ENCODE results near the gene IMPDH2. TPM values are rescaled to one million over a fixed set of nuclear protein-coding genes. Genes with fewer than 3 reads are reported as not detected.
"Not testable (repeated sequence)": the region's sequence is repeated elsewhere in the genome, so short reads cannot be mapped to it uniquely, and the experiment has no call there.

The IMPDH2 gene
- total and polyA plus RNA-seq, 2 donors = 85.7 to 208 TPM

DNA sequence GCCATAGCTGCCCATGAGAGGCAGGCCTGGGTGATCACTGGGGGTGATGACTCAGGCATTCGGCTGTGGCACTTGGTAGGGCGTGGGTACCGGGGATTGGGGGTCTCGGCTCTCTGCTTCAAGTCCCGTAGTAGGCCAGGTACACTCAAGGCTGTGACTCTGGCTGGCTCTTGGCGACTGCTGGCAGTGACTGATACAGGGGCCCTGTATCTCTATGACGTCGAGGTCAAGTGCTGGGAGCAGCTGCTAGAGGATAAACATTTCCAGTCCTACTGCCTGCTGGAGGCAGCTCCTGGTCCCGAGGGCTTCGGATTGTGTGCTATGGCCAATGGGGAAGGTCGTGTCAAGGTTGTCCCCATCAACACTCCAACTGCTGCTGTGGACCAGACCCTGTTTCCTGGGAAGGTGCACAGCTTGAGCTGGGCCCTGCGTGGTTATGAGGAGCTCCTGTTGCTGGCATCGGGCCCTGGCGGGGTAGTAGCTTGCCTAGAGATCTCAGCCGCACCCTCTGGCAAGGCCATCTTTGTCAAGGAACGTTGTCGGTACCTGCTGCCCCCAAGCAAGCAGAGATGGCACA is 16.7 kb downstream of the IMPDH2 start:
- H3K27me3 ChIP-seq (ENCODE audit: control insufficient read depth in 2 of 2, insufficient read depth in 1 of 2, low read length in 1 of 2) = peaks cover 0 to 4% of the 10 kb centered on the region in 2 donors
- no peak overlapping the region for H3K4me3 ChIP-seq (ENCODE audit: low read length in 2 of 2)
- peaks cover 0 to under 1% of the 10 kb centered on the region in 2 donors for H3K9me3 ChIP-seq (ENCODE audit: control insufficient read depth in 2 of 2, insufficient read depth in 1 of 2, low read length in 1 of 2)
- no peak overlapping the region for H3K27ac ChIP-seq (ENCODE audit: low read depth in 1 of 2, low read length in 1 of 2)
- peaks cover 3 to 21% of the 10 kb centered on the region in 2 donors for H3K4me1 ChIP-seq (ENCODE audit: control insufficient read depth in 2 of 2, insufficient read depth in 2 of 2, low read length in 2 of 2)
- H3K36me3 ChIP-seq (ENCODE audit: control insufficient read depth in 2 of 2, insufficient read depth in 2 of 2, low read length in 1 of 2) = peaks cover 53 to 59% of the 10 kb centered on the region in 2 donors
- DNase-seq (ENCODE audit: low read depth in 6 of 9, low spot score in 9 of 9) = no peak
- 97% methylated on average over 17 of the region's 17 CpGs for WGBS

DNA sequence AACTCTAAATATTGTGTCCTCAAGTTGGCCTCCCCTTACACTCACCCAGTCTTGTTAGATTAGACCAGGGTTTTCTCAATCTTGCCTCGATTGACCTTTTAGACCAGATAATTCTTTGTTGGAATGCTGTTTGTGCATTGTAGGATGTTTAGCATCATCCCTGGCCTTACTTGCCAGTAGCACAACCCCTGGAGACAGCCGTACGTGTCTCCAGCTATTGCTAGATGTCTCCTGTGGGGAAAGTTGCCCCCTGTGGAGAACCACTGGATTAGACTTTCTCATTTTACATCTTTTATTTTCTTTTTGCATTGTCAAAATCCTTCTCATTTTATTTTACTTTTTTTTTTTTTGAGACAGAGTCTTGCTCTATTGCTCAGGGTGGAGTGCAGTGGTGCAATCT is 19.8 kb downstream of the IMPDH2 start:
- H3K4me1 ChIP-seq (ENCODE audit: control insufficient read depth in 2 of 2, insufficient read depth in 2 of 2, low read length in 2 of 2) = peaks cover 3 to 19% of the 10 kb centered on the region in 2 donors
- H3K27me3 ChIP-seq (ENCODE audit: control insufficient read depth in 2 of 2, insufficient read depth in 1 of 2, low read length in 1 of 2) = no peaks in the 10 kb centered on the region
- DNase-seq (ENCODE audit: low read depth in 6 of 9, low spot score in 9 of 9) = no peak
- H3K27ac ChIP-seq (ENCODE audit: low read depth in 1 of 2, low read length in 1 of 2) = no peak overlapping the region
- H3K4me3 ChIP-seq (ENCODE audit: low read length in 2 of 2) = no peak overlapping the region
- peaks cover 0 to 4% of the 10 kb centered on the region in 2 donors for H3K9me3 ChIP-seq (ENCODE audit: control insufficient read depth in 2 of 2, insufficient read depth in 1 of 2, low read length in 1 of 2)
- peaks cover 32 to 35% of the 10 kb centered on the region in 2 donors for H3K36me3 ChIP-seq (ENCODE audit: control insufficient read depth in 2 of 2, insufficient read depth in 2 of 2, low read length in 1 of 2)
- 97% methylated on average over 3 of the region's 3 CpGs for WGBS

DNA sequence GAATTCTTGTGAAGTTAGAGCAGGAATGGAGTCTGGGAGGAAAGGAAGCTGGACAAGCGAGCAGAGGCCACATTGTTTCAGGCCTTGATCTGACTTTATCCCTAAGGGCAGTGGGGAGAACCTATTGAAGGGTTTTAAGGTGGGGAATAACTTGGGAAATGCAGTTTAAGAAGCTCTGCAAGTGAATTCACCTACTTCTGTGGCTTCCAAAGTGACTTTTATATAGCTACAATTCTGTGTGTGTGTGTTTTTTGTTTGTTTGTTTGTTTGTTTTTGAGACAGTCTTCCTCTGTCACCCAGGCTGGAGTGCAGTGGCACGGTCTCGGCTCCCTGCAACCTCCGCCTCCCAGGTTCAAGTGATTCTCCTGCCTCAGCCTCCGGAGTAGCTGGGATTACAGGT is 20.6 kb downstream of the IMPDH2 start:
- H3K4me3 ChIP-seq (ENCODE audit: low read length in 2 of 2); DNase-seq (ENCODE audit: low read depth in 6 of 9, low spot score in 9 of 9); H3K9me3 ChIP-seq (ENCODE audit: control insufficient read depth in 2 of 2, insufficient read depth in 1 of 2, low read length in 1 of 2); H3K27me3 ChIP-seq (ENCODE audit: control insufficient read depth in 2 of 2, insufficient read depth in 1 of 2, low read length in 1 of 2): not testable (repeated sequence)
- peaks cover 3 to 19% of the 10 kb centered on the region in 2 donors for H3K4me1 ChIP-seq (ENCODE audit: control insufficient read depth in 2 of 2, insufficient read depth in 2 of 2, low read length in 2 of 2)
- peaks cover 25 to 27% of the 10 kb centered on the region in 2 donors for H3K36me3 ChIP-seq (ENCODE audit: control insufficient read depth in 2 of 2, insufficient read depth in 2 of 2, low read length in 1 of 2)
- peak overlapping the region in 1 of 2 donors; percentile 39 for H3K27ac ChIP-seq (ENCODE audit: low read depth in 1 of 2, low read length in 1 of 2)
- WGBS = 96% methylated on average over 5 of the region's 5 CpGs

DNA sequence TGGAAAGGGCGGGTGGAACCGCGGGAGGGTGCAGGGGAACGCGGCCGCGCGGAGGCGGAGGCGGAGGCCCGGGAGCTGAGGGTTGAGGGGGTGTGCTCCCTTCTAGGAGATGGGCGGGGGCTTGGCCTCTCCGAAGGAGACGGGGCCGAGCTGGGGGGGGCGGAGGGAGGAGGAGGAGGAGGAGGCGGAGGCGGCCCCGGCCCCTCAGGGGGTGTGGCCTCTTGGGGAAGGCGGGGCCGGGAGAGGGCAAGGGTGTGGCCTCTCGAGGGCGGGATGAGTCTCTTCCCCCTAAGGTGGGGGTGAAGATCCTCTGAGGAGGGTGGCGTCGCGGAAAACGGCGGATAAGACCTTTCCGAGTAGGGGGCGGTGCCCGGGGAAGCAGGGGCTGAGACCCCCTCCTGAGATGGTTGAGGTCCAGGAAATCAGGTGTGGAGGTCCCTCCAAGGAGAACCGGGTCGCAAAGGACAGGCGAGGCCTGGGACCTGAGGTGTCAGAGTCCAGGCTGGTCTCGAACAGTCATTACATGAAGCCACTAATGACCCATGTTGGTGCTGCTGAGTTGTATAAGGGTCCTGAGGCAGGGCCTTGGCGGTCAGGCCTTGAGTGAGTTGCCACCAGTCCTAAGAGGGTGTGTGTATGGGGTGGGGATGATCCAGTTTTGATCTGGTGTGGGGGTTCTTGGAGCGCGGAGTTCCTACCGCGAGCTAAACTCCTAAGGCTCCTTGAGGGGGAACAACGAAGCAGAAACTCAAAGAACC is 21.2 kb downstream of the IMPDH2 start:
- peak in 8 of 9 donors; percentile 61 to 92 (median 84) for DNase-seq (ENCODE audit: low read depth in 6 of 9, low spot score in 9 of 9)
- Histone ChIP-seq H3K4me1 (ENCODE audit: control insufficient read depth in 2 of 2, insufficient read depth in 2 of 2, low read length in 2 of 2) (peaks cover 3 to 21% of the 10 kb centered on the region in 2 donors), H3K4me3 (ENCODE audit: low read length in 2 of 2) (peak overlapping the region; percentile 71 to 96), H3K27me3 (ENCODE audit: control insufficient read depth in 2 of 2, insufficient read depth in 1 of 2, low read length in 1 of 2) (no peaks in the 10 kb centered on the region), H3K36me3 (ENCODE audit: control insufficient read depth in 2 of 2, insufficient read depth in 2 of 2, low read length in 1 of 2) (peaks cover 18 to 20% of the 10 kb centered on the region in 2 donors), H3K27ac (ENCODE audit: low read depth in 1 of 2, low read length in 1 of 2) (peak overlapping the region; percentile 92 to 98), H3K9me3 (ENCODE audit: control insufficient read depth in 2 of 2, insufficient read depth in 1 of 2, low read length in 1 of 2) (peaks cover 0 to 4% of the 10 kb centered on the region in 2 donors)
- WGBS = 22% methylated on average over 41 of the region's 41 CpGs

DNA sequence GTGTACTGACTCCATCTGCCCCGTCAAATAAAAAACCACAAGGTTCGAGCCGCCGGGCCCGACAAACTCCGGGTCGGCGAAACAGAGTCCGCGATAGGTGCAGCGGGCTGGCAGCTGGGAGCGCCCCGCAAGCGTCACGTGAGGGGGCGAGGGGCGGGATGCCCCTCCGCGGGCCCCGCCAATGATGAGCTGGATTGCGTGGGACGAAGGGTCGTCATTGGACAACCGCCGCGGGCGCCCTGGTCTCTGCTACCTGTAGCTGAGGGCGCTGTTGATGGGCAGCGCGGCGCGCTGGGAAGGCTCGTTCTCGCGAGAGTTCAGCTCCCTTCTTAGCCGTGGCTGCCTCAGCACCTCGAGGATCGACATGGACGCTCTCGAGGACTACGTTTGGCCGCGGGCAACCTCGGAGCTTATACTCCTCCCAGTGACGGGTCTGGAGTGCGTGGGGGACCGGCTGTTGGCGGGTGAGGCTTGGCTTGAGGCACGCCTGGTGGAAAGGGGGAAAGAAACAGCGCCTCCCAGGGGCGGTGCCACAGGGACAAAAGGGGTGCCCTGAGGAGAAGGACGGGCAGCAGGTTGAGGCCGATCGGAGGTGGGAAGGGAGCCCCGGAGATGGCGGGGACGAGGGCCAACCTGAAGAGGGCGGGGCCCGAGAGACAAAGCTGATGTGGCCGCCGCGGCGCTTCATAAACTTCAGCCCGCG is 22.0 kb downstream of the IMPDH2 start, which contains the start of gene WDR6:
Gene WDR6, plus strand, starts transcription at position 324 of the 703 bp plus-strand sequence. Its CDS starts 41 bp downstream, at position 365.
- Histone ChIP-seq H3K4me3 (ENCODE audit: low read length in 2 of 2) (peak within 1 kb of the TSS; percentile 71 to 96), H3K9me3 (ENCODE audit: control insufficient read depth in 2 of 2, insufficient read depth in 1 of 2, low read length in 1 of 2) (peaks cover 0 to 4% of the 10 kb centered on the region in 2 donors), H3K27ac (ENCODE audit: low read depth in 1 of 2, low read length in 1 of 2) (peak within 1 kb of the TSS; percentile 92 to 98), H3K4me1 (ENCODE audit: control insufficient read depth in 2 of 2, insufficient read depth in 2 of 2, low read length in 2 of 2) (peaks cover 3 to 25% of the 10 kb centered on the region in 2 donors), H3K36me3 (ENCODE audit: control insufficient read depth in 2 of 2, insufficient read depth in 2 of 2, low read length in 1 of 2) (peaks cover 11 to 13% of the 10 kb centered on the region in 2 donors), H3K27me3 (ENCODE audit: control insufficient read depth in 2 of 2, insufficient read depth in 1 of 2, low read length in 1 of 2) (no peaks in the 10 kb centered on the region)
- peak; percentile 92 to 98 (median 95) for DNase-seq (ENCODE audit: low read depth in 6 of 9, low spot score in 9 of 9)
- WGBS = under 1% methylated on average over 65 of the region's 65 CpGs

DNA sequence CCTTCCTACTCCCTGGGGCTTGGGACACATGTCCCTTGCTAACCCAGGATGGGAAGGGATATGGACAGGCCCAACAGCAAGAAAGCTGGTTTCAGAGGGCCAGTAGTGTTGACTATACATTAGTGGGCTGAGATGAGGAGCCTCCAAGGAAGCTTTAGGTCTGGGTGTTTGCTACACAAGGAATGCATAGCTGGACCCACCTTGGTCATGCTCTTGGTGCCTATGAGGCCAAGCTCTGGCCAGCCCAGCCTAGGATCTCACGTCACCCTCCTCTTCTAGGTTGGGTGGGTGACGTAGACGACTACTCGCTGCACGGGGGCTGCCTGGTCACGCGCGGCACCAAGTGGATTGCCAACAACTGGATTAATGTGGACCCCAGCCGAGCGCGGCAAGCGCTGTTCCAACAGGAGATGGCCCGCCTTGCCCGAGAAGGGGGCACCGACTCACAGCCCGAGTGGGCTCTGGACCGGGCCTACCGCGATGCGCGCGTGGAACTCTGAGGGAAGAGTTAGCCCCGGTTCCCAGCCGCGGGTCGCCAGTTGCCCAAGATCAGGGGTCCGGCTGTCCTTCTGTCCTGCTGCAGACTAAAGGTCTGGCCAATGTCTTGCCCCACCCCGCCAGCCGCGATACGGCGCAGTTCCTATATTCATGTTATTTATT is 22.7 kb downstream of the IMPDH2 start:
- peak overlapping the region; percentile 71 to 96 for H3K4me3 ChIP-seq (ENCODE audit: low read length in 2 of 2)
- H3K9me3 ChIP-seq (ENCODE audit: control insufficient read depth in 2 of 2, insufficient read depth in 1 of 2, low read length in 1 of 2) = peaks cover 0 to 4% of the 10 kb centered on the region in 2 donors
- H3K36me3 ChIP-seq (ENCODE audit: control insufficient read depth in 2 of 2, insufficient read depth in 2 of 2, low read length in 1 of 2) = peaks cover 4 to 6% of the 10 kb centered on the region in 2 donors
- peaks cover 3 to 25% of the 10 kb centered on the region in 2 donors for H3K4me1 ChIP-seq (ENCODE audit: control insufficient read depth in 2 of 2, insufficient read depth in 2 of 2, low read length in 2 of 2)
- H3K27ac ChIP-seq (ENCODE audit: low read depth in 1 of 2, low read length in 1 of 2) = peak overlapping the region; percentile 82 to 98
- no peaks in the 10 kb centered on the region for H3K27me3 ChIP-seq (ENCODE audit: control insufficient read depth in 2 of 2, insufficient read depth in 1 of 2, low read length in 1 of 2)
- DNase-seq (ENCODE audit: low read depth in 6 of 9, low spot score in 9 of 9) = no peak
- WGBS = 3% methylated on average over 32 of the region's 32 CpGs

DNA sequence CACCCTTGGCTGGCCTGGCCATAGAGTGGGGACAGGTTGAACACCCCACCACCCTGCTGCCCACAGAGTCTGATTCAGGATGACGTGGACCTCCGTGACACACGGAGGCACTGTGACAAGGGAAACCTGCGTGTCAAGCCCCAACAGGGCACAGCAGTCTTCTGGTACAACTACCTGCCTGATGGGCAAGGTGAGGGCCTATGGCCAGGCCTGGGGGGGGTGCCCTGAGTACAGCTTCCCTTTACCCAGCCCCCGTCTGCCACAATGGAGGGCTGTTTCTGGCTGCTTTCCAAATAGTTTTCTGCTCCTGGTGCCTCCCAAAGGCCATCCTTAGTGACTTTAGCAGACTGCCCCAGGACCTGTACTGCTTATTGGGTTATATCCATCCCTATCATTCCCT is 23.2 kb downstream of the IMPDH2 start:
- 97% methylated on average over 5 of the region's 5 CpGs for WGBS
- Histone ChIP-seq H3K4me3 (ENCODE audit: low read length in 2 of 2) (no peak overlapping the region), H3K4me1 (ENCODE audit: control insufficient read depth in 2 of 2, insufficient read depth in 2 of 2, low read length in 2 of 2) (peaks cover 3 to 25% of the 10 kb centered on the region in 2 donors)

DNA sequence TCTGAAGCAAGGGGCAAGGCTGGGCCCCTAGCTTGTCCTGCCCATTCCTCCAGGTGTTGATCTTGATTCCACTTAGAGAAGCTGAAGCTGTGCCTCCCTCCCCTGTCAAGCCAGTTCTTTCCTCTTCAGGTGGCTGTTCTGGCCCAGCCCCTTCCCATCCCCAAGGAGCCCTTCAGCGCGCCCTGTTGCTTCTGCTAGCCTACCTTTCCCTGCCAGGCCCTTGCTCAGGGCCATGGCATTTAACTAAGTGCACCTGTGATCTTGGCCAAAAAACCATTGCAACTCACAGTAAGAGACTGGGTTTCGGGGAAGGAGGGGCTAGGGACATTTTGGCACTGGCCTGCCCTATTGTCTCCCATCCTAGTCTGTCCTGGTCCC is 23.9 kb downstream of the IMPDH2 start:
- no peaks in the 10 kb centered on the region for H3K27me3 ChIP-seq (ENCODE audit: control insufficient read depth in 2 of 2, insufficient read depth in 1 of 2, low read length in 1 of 2)
- peaks cover 3 to 25% of the 10 kb centered on the region in 2 donors for H3K4me1 ChIP-seq (ENCODE audit: control insufficient read depth in 2 of 2, insufficient read depth in 2 of 2, low read length in 2 of 2)
- DNase-seq (ENCODE audit: low read depth in 6 of 9, low spot score in 9 of 9) = no peak
- no peak overlapping the region for H3K4me3 ChIP-seq (ENCODE audit: low read length in 2 of 2)
- 97% methylated on average over 3 of the region's 3 CpGs for WGBS
- H3K9me3 ChIP-seq (ENCODE audit: control insufficient read depth in 2 of 2, insufficient read depth in 1 of 2, low read length in 1 of 2) = peaks cover 0 to 4% of the 10 kb centered on the region in 2 donors
- peaks cover 3% of the 10 kb centered on the region in 2 donors for H3K36me3 ChIP-seq (ENCODE audit: control insufficient read depth in 2 of 2, insufficient read depth in 2 of 2, low read length in 1 of 2)
- no peak overlapping the region for H3K27ac ChIP-seq (ENCODE audit: low read depth in 1 of 2, low read length in 1 of 2)

More for the DNA sequence above, 23.2 kb downstream of the IMPDH2 start:
- Histone ChIP-seq H3K36me3 (ENCODE audit: control insufficient read depth in 2 of 2, insufficient read depth in 2 of 2, low read length in 1 of 2) (peaks cover 3% of the 10 kb centered on the region in 2 donors), H3K27me3 (ENCODE audit: control insufficient read depth in 2 of 2, insufficient read depth in 1 of 2, low read length in 1 of 2) (no peaks in the 10 kb centered on the region), H3K9me3 (ENCODE audit: control insufficient read depth in 2 of 2, insufficient read depth in 1 of 2, low read length in 1 of 2) (peaks cover 0 to 4% of the 10 kb centered on the region in 2 donors), H3K27ac (ENCODE audit: low read depth in 1 of 2, low read length in 1 of 2) (no peak overlapping the region)
- no peak for DNase-seq (ENCODE audit: low read depth in 6 of 9, low spot score in 9 of 9)
